OCI-LY1 (cell line): ENCODE measurements around the gene SNTG2.

Experiments used
- EZH2 ChIP-seq: fragments of 200-600 bp; sonication (generic), shearing (Covaris generic); IDR thresholded peaks from 2 replicates; pipeline ENCODE4 v1.8.0; 2017; ENCODE audit warnings: borderline replicate concordance, mixed run types, mild to moderate bottlenecking, antibody characterized with exemption, low read length, moderate library complexity, mixed read lengths
- TF ChIP-seq, protein P1 (sequence below): fragments of 200-600 bp; sonication (generic), shearing (Covaris generic); IDR thresholded peaks from 2 replicates; pipeline ENCODE4 v1.5.1; 2017; ENCODE audit warnings: mild to moderate bottlenecking, antibody characterized with exemption, low read length, moderate library complexity, mixed read lengths

DNA sequence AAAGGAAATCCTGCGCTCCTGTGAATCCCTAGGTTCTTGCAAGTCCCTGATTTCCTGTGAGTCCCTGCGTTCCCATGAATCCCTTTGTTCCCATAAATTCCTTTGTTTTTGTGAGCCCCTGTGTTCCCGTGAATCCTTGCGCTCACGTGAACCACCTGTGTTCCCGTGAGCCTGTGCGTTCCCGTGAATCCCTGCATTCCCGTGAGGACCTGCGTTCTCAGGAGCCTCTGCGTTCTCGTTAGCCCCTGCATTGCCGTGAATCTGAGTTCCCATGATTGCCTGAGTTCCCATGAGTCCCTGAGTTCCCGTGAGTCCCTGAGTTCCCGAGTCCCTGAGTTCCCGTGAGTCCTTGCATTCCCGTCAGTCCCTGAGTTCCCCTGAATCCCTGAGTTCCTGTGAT lies 71.5 kb downstream of the SNTG2 start:
- TF ChIP-seq, protein P1, sequence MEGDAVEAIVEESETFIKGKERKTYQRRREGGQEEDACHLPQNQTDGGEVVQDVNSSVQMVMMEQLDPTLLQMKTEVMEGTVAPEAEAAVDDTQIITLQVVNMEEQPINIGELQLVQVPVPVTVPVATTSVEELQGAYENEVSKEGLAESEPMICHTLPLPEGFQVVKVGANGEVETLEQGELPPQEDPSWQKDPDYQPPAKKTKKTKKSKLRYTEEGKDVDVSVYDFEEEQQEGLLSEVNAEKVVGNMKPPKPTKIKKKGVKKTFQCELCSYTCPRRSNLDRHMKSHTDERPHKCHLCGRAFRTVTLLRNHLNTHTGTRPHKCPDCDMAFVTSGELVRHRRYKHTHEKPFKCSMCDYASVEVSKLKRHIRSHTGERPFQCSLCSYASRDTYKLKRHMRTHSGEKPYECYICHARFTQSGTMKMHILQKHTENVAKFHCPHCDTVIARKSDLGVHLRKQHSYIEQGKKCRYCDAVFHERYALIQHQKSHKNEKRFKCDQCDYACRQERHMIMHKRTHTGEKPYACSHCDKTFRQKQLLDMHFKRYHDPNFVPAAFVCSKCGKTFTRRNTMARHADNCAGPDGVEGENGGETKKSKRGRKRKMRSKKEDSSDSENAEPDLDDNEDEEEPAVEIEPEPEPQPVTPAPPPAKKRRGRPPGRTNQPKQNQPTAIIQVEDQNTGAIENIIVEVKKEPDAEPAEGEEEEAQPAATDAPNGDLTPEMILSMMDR: no peak
- TF ChIP-seq EZH2: no peak
